ENCODE results near the gene GADD45B. TPM values are rescaled to one million over a fixed set of nuclear protein-coding genes. Genes with fewer than 3 reads are reported as not detected.
A peak's percentile ranks its signal among the peaks of the same experiment; 100 is the strongest.
"Not testable (repeated sequence)": the region's sequence is repeated elsewhere in the genome, so short reads cannot be mapped to it uniquely, and the experiment has no call there.

The GADD45B gene
- total RNA-seq, 1 donor from 2014 or later: 102 TPM

- no peaks in the 10 kb centered on the region for H3K36me3 Mint-ChIP-seq (ENCODE audit: low read depth)
- no peak overlapping the region for H3K4me3 Mint-ChIP-seq
- peaks cover 10% of the 10 kb centered on the region for H3K4me1 Mint-ChIP-seq
- intact Hi-C loops (cut with micrococcal nuclease): no loop called here
- no peak overlapping the region for H3K27ac Mint-ChIP-seq
- peaks cover 2% of the 10 kb centered on the region for H3K27me3 Mint-ChIP-seq
- H3K9me3 Mint-ChIP-seq: no peaks in the 10 kb centered on the region
- peak; percentile 69 for DNase-seq
Measured at GRCh38 chr19:2469102-2469914, 6.6 kb upstream of the GADD45B start.

DNA sequence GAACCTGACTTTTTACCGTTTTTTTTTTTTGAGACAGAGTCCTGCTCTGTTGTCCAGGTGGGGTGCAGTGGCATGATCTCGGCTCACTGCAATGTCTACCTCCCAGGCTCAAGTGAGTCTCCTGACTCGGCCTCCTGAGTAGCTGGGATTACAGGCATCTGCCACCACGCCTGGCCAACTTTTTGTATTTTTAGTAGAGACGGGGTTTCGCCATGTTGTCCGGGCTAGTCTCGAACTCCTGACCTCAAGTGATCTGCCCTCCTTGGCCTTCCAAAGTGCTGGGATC is 6.1 kb upstream of the GADD45B start:
- Mint-ChIP-seq H3K27ac (peak overlapping the region; percentile 75), H3K4me1 (peaks cover 11% of the 10 kb centered on the region)
- H3K4me3 Mint-ChIP-seq; H3K36me3 Mint-ChIP-seq (ENCODE audit: low read depth); H3K27me3 Mint-ChIP-seq; intact Hi-C loops (cut with micrococcal nuclease); H3K9me3 Mint-ChIP-seq; DNase-seq: not testable (repeated sequence)

- DNase-seq: peak; percentile 97
- intact Hi-C loops (cut with micrococcal nuclease): loop anchor here (1.0 to 2.0 kb wide), 4 partner anchors 18 to 146 kb away; partner anchors contain the start of gene LMNB2
- Mint-ChIP-seq H3K36me3 (ENCODE audit: low read depth) (peaks cover 30% of the 10 kb centered on the region), H3K27me3 (peaks cover 5% of the 10 kb centered on the region), H3K9me3 (peaks cover 3% of the 10 kb centered on the region), H3K27ac (peak overlapping the region; percentile 96), H3K4me3 (peak overlapping the region; percentile 100), H3K4me1 (peaks cover 24% of the 10 kb centered on the region)
Measured at GRCh38 chr19:2474232-2475017, 1.5 kb upstream of the GADD45B start.

DNA sequence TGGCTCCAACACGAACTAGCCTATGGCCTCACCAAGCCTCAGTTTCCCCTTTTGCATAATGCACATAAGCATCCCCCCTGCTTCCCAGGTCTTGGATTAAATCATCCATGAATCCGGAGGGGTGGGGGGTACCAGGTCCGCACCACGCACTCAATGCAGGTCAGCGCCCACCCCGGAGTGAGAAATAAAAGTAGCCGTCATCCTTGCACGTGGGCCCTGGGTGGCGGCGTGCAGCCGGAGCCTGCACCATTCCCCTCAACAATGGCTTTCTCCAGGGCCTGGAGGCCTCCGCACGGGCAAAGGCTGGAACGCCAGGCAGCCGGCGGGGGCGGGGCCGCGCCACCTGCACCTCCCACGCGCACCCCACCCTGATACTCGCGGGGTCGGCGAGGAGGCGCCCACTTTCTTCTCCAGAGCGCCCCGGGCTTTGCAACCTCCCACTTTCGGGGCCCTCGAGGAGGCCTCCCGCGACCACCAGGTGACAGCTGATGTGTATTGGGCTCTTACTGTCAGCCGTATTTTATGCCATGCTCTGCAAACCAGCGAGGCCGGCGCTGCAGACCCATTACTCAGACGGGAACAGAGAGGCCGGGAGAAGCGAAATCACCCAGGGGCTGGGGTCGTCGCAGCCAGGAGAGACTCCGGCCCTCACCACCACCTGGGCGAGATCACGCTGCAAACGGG is 767 bp upstream of the GADD45B start:
- Mint-ChIP-seq H3K4me1 (peaks cover 27% of the 10 kb centered on the region), H3K36me3 (ENCODE audit: low read depth) (peaks cover 30% of the 10 kb centered on the region), H3K27me3 (peaks cover 5% of the 10 kb centered on the region), H3K27ac (peak overlapping the region; percentile 96), H3K4me3 (peak overlapping the region; percentile 100), H3K9me3 (peaks cover 3% of the 10 kb centered on the region)
- intact Hi-C loops (cut with micrococcal nuclease): loop anchor here (1.0 to 2.0 kb wide), 2 partner anchors 18 to 145 kb away; partner anchors contain the start of gene LMNB2
- DNase-seq: peak; percentile 87

GRCh38 chr19:2476451-2477140 is 669 bp downstream of the GADD45B start:
- Mint-ChIP-seq H3K27me3 (peaks cover 7% of the 10 kb centered on the region), H3K27ac (peak overlapping the region; percentile 96), H3K4me3 (peak overlapping the region; percentile 100), H3K36me3 (ENCODE audit: low read depth) (peaks cover 30% of the 10 kb centered on the region), H3K4me1 (peaks cover 27% of the 10 kb centered on the region), H3K9me3 (peaks cover 3% of the 10 kb centered on the region)
- DNase-seq: peak; percentile 91
- intact Hi-C loops (cut with micrococcal nuclease): no loop called here

DNA sequence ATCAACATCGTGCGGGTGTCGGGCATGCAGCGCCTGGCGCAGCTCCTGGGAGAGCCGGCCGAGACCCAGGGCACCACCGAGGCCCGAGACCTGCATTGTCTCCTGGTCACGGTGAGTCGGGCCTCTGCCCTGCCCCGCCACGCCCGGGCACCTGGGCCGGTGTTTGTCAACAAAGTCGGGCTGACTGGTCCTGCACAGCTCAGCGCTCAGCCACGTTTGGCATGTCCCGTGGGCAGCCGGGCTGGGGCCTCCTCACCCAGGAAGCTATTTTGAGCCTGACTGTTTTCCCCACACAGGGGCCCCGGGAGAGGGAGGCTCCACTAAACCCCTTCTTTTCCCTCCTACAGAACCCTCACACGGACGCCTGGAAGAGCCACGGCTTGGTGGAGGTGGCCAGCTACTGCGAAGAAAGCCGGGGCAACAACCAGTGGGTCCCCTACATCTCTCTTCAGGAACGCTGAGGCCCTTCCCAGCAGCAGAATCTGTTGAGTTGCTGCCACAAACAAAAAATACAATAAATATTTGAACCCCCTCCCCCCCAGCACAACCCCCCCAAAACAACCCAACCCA is 1.3 kb downstream of the GADD45B start:
- peaks cover 30% of the 10 kb centered on the region for H3K36me3 Mint-ChIP-seq (ENCODE audit: low read depth)
- H3K4me3 Mint-ChIP-seq: peak overlapping the region; percentile 100
- H3K4me1 Mint-ChIP-seq: peaks cover 27% of the 10 kb centered on the region
- peak; percentile 83 for DNase-seq
- peaks cover 3% of the 10 kb centered on the region for H3K9me3 Mint-ChIP-seq
- peak overlapping the region; percentile 96 for H3K27ac Mint-ChIP-seq
- intact Hi-C loops (cut with micrococcal nuclease): no loop called here
- peaks cover 7% of the 10 kb centered on the region for H3K27me3 Mint-ChIP-seq

DNA sequence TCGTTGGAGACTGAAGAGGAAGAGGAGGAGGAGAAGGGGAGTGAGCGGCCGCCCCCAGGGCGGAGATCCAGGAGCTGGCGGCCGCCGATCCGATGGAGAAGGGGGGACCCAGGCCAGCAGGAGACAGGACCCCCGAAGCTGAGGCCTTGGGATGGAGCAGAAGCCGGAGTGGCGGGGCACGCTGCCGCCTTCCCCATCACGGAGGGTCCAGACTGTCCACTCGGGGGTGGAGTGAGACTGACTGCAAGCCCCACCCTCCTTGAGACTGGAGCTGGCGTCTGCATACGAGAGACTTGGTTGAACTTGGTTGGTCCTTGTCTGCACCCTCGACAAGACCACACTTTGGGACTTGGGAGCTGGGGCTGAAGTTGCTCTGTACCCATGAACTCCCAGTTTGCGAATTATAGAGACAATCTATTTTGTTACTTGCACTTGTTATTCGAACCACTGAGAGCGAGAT is 1.8 kb downstream of the GADD45B start:
- Mint-ChIP-seq H3K4me3 (peak overlapping the region; percentile 100), H3K9me3 (peaks cover 3% of the 10 kb centered on the region), H3K36me3 (ENCODE audit: low read depth) (peaks cover 30% of the 10 kb centered on the region), H3K27ac (peak overlapping the region; percentile 96), H3K27me3 (peaks cover 6% of the 10 kb centered on the region), H3K4me1 (peaks cover 27% of the 10 kb centered on the region)
- DNase-seq: peak; percentile 80
- intact Hi-C loops (cut with micrococcal nuclease): loop anchor here (2.0 kb wide), 1 partner anchor 75 kb away; no protein-coding TSS in a partner anchor

- DNase-seq: peak; percentile 85
- Mint-ChIP-seq H3K27me3 (peaks cover 5% of the 10 kb centered on the region), H3K27ac (peak overlapping the region; percentile 96), H3K36me3 (ENCODE audit: low read depth) (peaks cover 30% of the 10 kb centered on the region), H3K4me3 (peak overlapping the region; percentile 100), H3K4me1 (peaks cover 27% of the 10 kb centered on the region), H3K9me3 (peaks cover 3% of the 10 kb centered on the region)
- intact Hi-C loops (cut with micrococcal nuclease): loop anchor here (2.0 kb wide), 1 partner anchor 74 kb away; no protein-coding TSS in a partner anchor
Measured at GRCh38 chr19:2478278-2478755, 2.4 kb downstream of the GADD45B start.

- Mint-ChIP-seq H3K27me3 (peaks cover 8% of the 10 kb centered on the region), H3K9me3 (peaks cover 7% of the 10 kb centered on the region), H3K36me3 (ENCODE audit: low read depth) (peaks cover 33% of the 10 kb centered on the region), H3K4me1 (peaks cover 27% of the 10 kb centered on the region), H3K27ac (peak overlapping the region; percentile 96), H3K4me3 (peak overlapping the region; percentile 100)
- intact Hi-C loops (cut with micrococcal nuclease): loop anchor here (2.0 kb wide), 1 partner anchor 74 kb away; no protein-coding TSS in a partner anchor
- DNase-seq: peak; percentile 92
Measured at GRCh38 chr19:2478756-2479555, 3.0 kb downstream of the GADD45B start.

- H3K27me3 Mint-ChIP-seq: peaks cover 15% of the 10 kb centered on the region
- peaks cover 8% of the 10 kb centered on the region for H3K9me3 Mint-ChIP-seq
- intact Hi-C loops (cut with micrococcal nuclease): loop anchor here (2.0 kb wide), 1 partner anchor 73 kb away; no protein-coding TSS in a partner anchor
- peaks cover 34% of the 10 kb centered on the region for H3K36me3 Mint-ChIP-seq (ENCODE audit: low read depth)
- no peak for DNase-seq
- H3K4me3 Mint-ChIP-seq: peak overlapping the region; percentile 100
- H3K27ac Mint-ChIP-seq: peak overlapping the region; percentile 45
- peaks cover 27% of the 10 kb centered on the region for H3K4me1 Mint-ChIP-seq
Measured at GRCh38 chr19:2479556-2480194, 3.7 kb downstream of the GADD45B start.

- peaks cover 18% of the 10 kb centered on the region for H3K27me3 Mint-ChIP-seq
- H3K9me3 Mint-ChIP-seq: peaks cover 5% of the 10 kb centered on the region
- H3K36me3 Mint-ChIP-seq (ENCODE audit: low read depth): peaks cover 27% of the 10 kb centered on the region
- no peak for DNase-seq
- peaks cover 18% of the 10 kb centered on the region for H3K4me1 Mint-ChIP-seq
- H3K4me3 Mint-ChIP-seq: no peak overlapping the region
- intact Hi-C loops (cut with micrococcal nuclease): no loop called here
- no peak overlapping the region for H3K27ac Mint-ChIP-seq
Measured at GRCh38 chr19:2481466-2481865, 5.5 kb downstream of the GADD45B start.
